Measurements from ENCODE around the gene MOSPD3.

Gene MOSPD3

DNA sequence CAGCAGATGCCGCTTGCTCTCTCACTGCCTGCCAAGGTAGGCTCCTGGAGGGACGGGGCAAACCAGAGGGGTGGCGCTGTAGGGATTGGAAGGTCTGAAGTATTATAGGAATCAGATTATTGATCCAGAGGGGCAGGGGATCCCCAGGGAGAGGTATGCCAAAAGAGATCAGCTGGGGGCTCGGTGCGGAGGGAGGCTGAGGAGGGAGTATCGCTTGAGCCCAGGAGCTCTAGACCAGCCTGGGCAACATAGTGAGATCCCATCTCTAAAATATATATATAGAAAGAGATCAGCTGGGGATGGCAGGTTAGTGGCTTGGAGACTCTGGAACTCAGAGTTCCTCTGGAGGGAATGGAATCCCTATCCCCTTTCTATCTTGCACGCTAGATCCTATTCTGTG, 17.2 kb upstream of the MOSPD3 start:
- DNase-seq = no peak

DNA sequence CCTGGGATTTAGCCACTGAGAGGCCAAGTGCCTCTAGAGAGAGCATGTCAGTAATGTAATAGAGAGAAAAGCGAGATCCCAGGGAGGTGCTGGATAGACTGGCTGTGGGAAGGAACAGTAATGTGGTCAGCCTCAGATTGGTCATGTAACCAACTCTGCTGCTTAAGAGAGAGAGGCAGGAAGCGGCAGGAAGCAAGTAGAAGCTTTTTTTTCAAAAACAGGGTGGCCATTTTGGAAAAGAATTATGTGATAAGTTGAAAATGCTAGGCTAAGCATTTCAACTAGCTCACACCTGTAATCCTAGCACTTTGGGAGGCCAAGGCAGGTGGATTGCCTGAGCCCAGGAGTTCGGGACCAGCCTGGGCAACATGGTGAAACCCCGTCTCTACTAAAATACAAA, 13.9 kb upstream of the MOSPD3 start:
- no peak for DNase-seq

DNA sequence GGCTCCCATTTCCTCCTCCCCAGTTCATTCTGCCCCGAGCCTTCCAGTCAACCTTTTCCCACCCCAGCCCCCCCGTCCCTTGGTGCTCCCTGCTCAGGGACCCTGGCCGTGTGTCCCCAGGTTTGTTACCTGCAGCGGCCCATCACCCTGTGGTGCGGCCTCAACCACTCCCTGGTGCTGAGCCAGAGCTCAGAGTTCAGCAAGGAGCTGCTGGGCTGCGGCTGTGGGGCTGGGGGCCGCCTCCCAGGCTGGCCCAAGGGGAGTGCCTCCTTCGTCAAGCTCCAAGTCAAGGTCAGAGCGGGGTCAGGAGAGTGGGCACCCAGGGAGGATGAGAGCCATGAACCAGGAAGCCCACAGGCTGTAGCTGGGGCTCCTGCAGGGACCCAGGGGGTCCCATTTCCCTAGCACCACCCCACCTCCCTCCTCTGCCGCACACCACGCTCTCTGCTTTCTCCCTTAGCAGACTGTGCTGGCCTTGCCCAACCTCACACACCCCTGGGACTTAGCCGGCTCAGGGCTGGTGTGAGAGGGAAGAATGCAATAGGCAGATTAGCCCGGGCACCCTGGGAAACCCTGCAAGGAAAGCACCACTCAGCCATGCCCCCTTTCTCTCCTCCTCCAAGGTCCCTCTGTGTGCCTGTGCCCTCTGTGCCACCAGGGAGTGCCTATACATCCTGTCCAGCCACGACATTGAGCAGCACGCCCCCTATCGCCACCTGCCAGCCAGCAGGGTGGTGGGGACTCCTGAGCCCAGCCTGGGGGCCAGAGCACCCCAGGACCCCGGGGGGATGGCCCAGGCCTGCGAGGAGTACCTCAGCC, 12.2 kb upstream of the MOSPD3 start:
- no peak for DNase-seq

DNA sequence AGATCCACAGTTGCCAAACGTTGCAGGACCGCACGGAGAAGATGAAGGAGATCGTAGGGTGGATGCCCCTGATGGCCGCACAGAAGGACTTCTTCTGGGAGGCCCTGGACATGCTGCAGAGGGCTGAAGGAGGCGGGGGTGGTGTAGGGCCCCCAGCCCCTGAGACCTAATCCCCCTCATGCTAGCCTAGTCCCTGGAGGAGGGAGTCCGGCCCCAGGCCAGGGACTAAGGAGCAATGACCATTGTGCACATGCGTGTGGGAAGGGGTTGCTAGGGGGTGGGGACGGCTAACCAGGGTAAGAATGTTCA, 11.7 kb upstream of the MOSPD3 start:
- DNase-seq = no peak

DNA sequence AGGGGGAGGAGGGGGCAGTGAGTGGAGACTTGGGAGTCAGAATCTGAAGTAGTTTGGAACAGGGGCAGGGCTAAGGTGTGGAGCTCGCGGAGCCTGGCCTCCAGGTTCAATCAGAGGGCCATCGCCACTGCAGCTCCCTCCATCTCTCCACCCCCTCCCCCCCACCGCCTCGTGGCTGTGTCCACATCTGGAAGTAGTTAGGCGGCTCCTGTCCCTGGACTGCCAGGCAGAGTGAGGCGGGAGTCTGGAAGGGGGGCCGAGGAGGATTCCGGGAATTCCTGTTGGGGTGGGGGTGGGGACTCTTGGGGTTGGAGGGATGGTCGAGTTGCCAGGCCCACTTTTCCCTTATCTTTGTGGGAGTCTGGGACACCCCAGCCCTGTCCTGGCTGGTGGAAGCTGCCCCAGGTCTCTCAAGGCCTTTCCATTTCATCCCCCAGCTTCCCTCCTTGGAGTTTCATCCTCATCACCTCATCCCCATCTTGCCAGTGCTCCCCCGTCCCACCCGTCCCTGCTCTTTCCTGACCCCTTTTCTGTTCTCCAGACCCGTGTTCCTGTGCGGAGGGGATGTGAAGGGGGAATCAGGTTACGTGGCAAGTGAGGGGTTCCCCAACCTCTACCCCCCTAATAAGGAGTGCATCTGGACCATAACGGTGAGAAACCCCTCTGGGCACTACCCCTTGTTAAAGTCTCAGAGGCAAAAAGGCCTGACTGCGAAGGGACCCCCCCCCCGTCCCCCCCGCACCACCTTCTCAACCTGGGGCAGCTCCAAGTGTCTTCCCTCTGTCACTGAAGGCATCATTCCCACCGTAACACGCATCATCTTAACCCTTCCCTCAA, 9.2 kb upstream of the MOSPD3 start:
- no peak for DNase-seq

DNA sequence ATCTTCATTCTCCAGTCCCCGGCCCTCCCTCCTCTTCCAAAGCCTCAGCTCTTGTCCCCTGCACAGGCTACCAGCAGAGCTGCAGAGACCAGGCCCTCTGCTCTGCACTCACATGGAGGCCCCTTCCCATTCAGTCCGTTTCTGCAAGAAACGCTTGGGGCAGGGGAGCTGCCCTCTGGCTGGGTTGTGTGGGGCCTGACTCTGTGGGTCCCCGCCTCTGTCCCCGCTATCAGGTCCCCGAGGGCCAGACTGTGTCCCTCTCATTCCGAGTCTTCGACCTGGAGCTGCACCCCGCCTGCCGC, 8.7 kb upstream of the MOSPD3 start:
- DNase-seq = no peak

DNA sequence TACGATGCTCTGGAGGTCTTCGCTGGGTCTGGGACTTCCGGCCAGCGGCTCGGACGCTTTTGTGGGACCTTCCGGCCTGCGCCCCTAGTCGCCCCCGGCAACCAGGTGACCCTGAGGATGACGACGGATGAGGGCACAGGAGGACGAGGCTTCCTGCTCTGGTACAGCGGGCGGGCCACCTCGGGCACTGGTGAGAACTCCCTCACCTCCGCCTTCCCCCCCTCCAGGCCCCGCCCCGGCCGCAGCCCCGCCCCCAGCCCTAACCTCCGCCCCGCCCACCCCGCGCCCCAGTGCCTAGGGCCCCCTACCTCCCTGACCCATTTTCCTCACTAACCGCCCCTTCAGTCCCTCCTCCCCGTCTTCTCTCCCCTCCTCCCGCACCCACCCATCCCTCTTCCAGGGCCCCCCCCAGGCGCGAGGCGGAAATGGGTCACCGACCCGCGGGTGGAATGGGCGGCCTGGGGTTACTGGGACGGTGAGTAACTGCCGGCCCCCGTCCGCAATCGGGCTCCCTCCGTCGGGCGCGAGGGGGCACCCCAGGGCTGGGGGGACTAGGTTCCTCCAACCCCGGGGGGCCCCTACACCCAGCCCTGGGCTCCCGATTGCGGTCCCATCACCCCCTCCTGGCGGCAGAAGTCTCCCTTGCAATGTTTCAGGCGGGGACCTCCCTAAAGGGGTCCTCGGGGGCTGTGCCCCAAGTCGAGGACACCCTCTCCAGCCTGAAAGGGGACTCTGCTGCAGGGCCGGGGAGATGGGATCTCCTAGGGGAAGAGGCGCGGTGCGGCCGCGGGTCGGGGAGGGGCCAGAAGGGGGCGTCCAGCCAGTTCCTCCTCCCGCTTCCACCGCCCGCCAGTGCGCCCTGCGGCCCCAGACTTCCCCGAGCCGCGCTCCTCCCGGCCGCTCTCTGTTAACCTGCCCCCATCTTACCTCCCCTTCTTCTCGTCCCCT, 8.0 kb upstream of the MOSPD3 start:
- DNase-seq = no peak

DNA sequence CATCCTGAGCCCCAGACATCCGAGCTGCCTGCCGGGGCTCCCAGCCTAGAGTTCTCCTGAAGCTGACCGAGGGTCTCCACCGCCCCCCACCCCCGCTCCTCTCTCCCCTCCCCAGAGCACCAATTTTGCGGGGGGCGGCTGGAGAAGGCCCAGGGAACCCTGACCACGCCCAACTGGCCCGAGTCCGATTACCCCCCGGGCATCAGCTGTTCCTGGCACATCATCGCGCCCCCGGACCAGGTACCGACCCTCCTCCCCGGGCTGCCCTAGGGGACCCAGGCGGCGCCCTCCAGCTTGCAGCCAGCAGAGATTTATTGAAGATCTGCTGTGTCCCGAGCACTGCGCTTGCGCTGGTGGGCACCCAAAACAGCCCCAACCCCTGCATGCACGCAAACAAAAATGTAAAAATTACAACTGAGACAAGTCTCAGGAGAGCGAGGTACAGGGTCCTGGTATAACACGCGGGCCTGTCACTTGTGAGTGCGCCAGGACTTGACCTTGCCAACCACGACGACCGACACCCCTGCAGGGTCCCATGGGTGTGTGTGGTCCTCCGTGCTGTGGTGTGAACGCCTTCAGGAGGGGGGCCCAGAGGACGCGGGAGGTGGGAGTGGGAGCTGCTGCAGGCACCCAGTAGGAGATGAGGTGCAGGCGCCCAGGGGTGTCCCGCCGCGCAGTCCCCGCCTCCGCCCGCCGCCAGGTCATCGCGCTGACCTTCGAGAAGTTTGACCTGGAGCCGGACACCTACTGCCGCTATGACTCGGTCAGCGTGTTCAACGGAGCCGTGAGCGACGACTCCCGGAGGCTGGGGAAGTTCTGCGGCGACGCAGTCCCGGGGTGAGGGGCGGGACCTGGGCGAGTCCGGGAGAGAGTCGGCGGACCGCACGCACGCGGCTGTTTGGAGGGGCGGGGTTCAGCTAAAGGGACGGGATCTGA, 7.1 kb upstream of the MOSPD3 start:
- DNase-seq = no peak

DNA sequence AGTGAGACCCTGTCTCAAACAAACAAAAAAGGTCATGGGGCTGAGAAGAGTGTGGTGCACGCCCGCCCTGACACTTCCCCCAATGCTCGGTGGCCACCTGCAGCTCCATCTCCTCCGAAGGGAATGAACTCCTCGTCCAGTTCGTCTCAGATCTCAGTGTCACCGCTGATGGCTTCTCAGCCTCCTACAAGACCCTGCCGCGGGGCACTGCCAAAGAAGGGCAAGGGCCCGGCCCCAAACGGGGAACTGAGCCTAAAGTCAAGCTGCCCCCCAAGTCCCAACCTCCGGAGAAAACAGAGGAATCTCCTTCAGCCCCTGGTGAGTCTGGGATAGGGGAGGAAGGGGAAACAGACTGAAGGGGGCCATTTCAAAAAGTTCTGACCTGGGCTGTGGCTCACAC, 6.0 kb upstream of the MOSPD3 start:
- no peak for DNase-seq

DNA sequence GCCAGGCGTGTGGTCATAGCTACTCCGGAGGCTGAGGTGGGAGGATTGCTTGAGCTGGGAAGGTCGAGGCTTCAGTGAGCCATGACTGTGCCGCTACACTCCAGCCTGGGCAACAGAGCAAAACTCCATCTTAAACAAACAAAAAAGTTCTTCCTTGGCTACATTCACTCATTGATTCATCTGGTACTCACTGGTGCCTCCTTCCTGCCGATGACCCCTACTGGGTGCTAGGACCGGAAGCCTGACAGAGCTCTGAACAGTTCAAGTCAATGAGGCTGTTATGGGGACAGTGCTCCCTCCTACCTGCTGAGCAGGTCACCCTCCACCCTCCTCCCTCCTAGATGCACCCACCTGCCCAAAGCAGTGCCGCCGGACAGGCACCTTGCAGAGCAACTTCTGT, 5.2 kb upstream of the MOSPD3 start:
- DNase-seq = no peak

DNA sequence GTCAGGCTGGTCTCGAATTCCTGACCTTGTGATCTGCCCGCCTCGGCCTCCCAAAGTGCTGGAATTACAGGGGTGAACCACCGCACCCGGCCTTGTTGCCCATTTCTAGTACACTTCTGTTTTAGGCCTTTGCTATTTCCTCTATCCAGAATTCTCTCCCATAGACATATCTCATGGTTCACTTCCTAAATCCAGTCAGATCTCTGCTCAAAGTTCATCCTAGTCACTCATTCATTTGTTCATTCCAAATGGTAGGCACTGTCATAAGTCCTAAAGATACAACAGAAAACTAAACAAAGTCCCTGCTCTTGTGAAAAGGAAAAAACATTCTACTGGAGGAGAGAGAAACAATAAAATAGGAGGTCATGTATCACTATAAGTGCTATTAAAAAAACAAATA, 2.4 kb upstream of the MOSPD3 start:
- DNase-seq = no peak

DNA sequence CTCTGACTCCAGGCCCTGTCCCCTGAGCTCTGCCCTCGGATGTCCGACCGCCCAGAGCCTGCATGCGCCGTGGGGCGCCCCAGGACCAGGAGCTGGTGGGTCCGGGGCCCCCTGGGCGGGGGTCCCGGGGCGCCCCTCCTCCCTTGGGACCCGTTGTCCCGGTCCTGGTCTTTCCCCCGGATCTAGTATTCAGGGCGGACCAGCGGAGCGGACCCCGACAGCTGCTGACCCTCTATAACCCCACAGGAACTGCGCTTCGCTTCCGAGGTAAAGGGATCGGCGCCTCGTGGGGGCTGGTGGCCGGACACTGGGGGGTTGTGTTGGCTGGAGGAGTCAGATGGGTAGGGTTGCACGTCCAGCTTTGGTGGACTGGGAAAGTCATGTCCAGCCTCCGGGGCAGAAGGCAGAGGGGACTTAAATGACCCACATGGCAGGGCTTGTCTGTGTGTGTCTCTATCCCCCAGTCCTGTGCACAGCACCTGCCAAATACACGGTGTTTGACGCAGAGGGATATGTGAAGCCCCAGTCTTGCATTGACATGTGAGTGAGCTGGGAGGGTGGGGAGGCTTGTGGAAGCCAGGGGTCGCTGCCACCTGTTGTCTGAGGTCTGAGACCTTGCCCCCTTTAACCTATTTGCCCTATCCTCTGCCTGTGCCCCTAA, 520 bp downstream of the MOSPD3 start:
- no peak for DNase-seq

DNA sequence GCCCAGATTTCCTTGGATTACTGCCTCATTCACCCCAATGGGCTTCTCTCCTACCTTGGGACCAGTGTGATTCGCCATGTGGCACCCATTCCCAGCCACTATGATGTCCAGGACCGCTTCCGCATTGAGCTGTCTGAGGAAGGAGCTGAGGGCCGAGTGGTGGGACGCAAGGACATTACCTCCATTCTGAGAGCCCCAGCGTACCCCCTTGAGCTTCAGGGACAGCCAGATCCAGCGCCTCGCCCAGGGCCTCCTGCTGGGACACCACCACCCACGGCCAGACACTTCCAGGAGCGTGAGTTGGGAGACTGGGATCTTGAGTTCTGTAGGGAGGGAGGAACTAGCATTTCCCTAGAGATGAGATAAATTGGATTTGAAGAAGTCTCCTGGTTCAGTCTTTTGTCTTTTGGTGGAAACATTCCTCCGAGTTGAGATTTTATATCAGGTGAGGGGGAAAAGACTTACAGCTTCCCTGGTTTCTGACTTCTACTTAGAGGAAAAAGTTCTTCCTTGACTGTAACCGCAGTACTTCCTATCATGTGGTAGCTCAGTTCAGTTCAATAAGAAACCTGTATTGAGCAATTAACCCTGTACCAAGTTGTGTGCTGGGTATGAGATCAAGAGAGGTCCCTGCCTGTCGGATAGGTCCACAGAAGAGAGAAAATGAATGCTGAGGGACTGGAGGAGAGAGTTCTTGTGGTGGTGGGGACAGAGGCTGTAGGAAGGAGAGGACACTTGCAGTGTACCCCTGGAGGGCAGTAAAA, 1.3 kb downstream of the MOSPD3 start:
- no peak for DNase-seq

DNA sequence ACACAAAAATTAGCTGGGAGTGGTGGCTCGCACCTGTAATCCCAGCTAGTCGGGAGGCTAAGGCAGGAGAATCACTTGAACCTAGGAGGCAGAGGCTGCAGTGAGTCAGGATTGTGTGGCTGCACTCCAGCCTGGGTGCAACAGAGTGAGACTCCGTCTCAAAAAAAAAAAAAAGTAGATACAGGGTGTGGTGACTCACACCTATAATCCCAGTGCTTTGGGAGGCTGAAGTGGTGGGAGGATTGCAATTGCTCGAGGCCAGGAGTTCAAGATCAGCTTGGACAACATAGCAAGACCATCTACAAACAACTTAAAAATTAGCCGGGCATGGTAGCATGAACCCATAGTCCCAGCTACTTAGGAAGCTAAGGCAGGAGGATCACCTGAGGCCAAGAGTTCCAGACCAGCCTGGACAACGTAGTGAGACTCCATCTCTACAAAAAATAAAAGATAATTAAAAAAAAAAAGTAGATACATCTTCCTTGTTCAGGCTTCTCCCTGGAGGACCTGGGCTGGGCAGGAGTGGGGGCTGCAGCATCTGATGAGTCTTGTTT, 2.0 kb downstream of the MOSPD3 start:
- no peak for DNase-seq

DNA sequence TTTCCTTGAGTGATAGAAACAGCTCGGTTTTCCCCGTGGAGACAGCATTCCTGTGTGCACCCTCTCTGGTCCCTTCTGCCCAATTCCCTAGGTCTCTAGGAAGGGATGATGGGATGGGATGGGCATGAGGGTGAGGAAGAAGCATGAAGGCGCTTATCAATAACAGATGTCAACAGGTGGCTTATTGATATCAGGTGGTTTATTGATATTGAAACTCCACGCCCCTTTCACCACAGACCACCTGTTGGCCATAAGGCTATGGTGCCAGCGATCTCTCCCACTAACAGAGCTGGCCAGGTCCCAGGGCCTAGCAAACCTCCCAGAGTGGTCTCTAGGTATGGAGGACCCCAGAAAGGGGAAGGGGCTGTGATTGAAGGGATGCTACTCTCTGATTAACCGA, 7.9 kb downstream of the MOSPD3 start:
- no peak for DNase-seq

DNA sequence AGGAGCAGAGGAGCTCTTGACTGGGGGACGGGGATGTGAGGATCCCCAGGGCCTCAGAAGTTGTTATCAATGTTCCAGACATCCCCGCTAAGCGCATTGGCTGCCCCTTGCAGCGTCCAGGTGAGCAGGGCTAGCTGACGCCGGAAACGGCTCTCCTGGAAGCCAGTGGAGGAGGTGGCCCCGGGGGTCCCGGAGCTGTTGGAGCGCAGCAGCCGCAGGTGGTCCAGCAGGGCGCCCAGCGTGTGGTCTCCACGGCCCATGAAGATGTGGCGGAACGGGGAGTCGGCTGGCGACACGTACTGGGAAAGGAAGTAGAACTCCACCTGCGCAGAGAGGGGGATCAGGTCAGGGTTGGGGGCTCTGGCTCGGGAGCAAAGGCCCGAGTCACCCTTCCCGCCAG, 8.5 kb downstream of the MOSPD3 start:
- DNase-seq = no peak

DNA sequence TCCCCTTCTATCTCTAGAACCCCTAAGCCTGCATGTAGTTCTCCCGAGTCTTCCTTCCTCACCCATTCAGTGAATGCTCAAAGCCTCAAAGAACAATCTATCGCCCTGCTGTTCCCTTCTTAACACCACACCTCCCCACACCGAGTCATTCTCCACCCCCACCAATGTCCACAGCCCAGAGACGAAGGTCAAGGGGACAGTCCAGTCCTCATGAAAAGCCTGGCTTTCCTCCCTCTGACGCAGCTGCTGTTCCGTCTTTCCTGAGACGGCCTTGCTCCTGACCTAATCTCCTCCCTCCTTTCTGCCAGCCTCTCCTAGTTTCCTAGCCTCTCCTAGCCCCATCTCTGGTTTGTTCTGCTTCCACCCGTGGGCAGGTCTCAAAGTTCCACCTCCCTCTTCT, 9.2 kb downstream of the MOSPD3 start:
- DNase-seq = no peak

DNA sequence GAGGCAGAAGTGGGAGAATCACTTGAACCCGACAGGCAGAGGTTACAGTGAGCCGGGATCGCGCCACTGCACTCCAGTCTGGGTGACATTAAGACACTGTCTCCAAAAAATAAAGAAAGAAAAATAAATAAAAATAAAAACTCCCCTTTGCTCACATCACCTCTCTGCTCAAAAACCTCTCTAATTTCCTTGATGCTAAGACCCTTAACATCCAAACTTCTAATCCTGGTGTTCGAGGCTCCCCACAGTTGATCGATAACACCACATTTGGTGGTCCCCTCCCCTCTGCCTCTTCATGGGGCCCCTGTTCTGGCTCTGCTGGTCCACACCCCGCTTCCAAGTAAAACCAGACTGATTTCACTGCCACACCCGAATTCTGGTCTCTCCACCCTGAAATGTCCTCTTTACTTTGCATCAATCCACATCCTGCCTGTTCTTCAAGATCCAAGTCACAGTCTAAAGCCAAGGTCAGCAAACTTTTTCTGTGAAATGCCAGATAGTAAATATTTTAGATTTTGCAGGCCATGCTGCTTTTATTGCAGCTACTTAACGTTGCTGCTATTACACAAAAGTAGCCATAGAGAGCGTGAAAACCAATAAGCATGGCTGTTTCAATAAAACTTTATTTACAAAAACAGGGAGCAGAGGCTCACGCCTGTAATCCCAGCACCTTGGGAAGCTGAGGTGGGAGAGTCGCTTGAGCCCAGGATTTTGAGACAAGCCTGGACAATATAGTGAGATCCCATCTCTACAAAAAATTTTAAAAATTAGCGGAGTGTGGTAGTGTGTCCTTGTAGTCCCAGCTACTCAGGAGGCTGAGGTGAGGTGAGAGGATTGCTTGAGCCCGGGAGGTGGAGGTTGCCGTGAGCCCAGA, 11.8 kb downstream of the MOSPD3 start:
- DNase-seq = no peak

DNA sequence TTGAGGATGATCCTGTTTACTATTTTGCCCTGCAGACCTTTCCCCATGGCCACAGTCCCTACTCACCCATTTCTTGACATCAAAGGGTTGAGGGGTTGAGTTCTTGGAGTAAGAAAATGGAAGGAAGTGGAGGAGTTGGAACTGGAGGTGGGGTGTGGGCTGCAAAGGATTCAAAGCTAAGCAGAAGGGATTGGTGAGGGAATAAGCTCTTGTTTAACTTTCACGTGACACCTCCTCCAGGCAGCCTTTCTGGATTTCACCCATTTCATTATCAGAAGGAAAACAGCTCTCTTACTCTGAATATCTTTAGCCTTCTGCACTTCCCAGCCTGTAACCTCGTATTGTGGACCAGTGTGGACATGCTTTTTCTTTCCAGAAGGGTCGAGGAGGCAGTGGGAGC, 13.7 kb downstream of the MOSPD3 start:
- no peak for DNase-seq

All from NCI-H187 treated with DMSO at 0.1 percent for 48 hours (cell line).